ENCODE data around the gene SPAG9. TPM values are rescaled to one million over a fixed set of nuclear protein-coding genes. Genes with fewer than 3 reads are reported as not detected.

Gene SPAG9
- total RNA-seq, 1 donor from 2014 or later: 297 TPM

Other genes with a start within 250 kb of the SPAG9 start
- gene NME1, start 32.7 kb upstream of the SPAG9 start, total RNA-seq: 60.3 TPM
- 202 TPM for gene NME2, start 45.5 kb upstream of the SPAG9 start, total RNA-seq
- 64.4 TPM for gene MBTD1, start 139.2 kb upstream of the SPAG9 start, total RNA-seq
- gene UTP18, start 139.7 kb upstream of the SPAG9 start, total RNA-seq: 70.5 TPM

Measured in frontal cortex (tissue), 1 donor.